T-helper 2 cell (primary cell): ENCODE results near the gene DPH2.
A peak's percentile ranks its signal among the peaks of the same experiment; 100 is the strongest.

Source experiments
- DNase-seq, 5 experiments: peaks; one replicate each; pipeline versions ENCODE4 v3.0.0 to v3.0.0-alpha.2; 2012 to 2022

DPH2 gene

DNA sequence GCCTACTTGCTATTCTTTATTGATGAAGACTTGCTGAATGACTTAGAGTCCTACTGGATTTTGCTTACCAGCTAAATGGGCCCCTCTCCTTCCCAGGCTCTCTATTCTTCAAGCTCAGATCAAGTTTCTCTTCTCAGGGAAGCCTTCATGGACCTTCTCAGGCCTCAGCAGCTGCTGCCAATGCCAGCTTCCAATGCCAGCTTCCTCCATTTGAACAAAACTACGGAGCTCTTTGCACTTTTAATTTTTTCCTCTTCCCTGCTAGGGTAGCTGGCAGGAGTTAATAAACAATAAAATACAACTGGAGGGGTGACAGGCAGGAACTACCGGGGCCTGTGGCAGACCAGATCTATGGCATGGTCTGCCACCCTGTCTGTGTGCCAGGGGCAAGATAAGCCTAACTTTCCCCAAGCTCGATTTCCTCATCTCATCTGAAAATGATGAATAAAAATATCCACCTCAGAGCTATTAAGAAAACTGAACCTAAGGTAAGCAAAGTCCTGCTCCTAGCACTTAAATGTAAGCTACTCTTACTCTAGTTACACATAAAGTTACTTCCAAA, 24.1 kb upstream of the DPH2 start:
- DNase-seq = no peak

- DNase-seq = peak; percentile 81 to 98 (median 93)
Observed at GRCh38 chr1:43946236-43947060, 23.4 kb upstream of the DPH2 start, which contains the start of gene IPO13. Gene IPO13 (plus strand): TSS chr1:43946950. CDS start chr1:43947601, 651 bp downstream.

- peak in 1 of 5 experiments; percentile 38 for DNase-seq
Observed at GRCh38 chr1:43947061-43947873, 22.5 kb upstream of the DPH2 start.

DNA sequence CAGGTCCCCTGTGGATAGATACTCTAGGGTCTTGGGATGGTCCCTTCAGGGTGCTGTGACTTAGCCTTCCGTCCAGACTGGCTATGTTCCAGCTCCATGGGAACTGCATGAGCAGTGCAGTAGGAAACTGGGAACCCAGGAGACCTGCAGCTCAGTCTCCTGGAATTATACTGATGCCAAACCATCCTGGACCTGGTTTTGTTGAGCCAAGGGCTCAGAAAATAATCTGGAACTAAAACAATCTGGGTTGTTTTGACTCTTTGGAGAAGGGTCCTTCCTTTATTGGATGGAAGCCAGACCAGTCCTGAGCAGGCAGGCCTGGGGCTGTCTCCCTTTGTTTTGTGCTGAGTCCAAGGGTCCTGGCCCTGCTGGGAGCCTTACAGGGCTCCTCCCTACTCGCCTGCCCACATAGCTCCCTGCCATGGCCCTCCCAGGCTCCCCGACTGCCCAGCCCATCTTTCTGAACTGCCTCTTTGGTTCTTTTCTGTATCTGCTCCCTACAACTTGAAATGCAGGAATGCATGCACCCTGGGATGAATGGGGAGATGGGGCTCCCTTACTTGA, 21.9 kb upstream of the DPH2 start:
- DNase-seq = no peak

- no peak for DNase-seq
Observed at GRCh38 chr1:43949678-43950077, 20.1 kb upstream of the DPH2 start.

- DNase-seq = no peak
Observed at GRCh38 chr1:43951021-43951985, 18.5 kb upstream of the DPH2 start.

DNA sequence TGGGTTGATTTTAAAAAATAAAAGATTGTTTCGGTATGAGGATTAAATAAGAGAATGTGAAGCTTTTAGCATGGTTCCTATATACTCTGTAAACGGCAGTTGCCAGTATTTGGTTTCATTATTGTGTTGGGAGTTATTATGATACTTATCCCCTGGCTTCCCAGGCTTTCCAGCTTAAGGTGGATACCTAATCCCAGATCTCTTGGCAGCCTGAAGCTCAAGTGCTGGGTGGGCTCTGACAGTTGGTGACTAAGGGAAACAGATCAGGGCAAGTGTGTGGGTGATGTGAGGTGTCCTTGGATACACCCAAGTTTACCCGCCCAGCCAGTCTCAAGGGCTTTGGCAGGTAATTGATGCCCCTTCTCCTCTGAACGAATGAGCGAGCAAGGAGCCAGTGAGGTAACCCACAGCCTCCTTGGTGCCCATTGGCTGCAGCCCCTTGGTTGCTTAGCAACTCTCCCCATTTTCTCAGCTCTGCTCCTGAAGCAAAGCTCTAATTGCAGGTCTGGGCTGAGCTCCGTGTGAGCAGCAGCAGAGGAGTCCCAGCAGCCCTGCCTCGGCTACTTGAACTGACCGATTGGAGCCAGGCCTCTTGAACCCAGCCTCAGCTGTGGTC, 17.0 kb upstream of the DPH2 start:
- no peak for DNase-seq

DNA sequence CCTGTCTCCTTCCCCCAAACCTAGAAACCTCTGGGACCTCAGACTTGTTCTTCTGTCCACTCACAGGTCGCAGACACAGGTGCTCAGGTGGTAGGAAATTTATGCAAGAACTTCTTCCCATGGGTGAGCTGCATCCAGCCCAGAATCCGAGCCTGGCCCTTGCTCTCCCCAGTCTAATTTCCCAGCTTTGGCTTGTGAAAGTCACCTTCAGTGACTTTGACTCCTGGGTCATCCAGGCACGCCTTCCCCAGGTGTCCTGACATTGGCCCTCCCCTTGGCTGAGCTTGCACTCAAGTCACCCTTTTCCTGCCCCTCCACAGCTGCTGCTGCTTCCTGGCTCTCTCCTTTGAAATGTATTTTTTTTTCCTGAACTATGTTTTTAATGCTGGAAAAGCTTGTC, 16.4 kb upstream of the DPH2 start:
- DNase-seq = no peak

DNA sequence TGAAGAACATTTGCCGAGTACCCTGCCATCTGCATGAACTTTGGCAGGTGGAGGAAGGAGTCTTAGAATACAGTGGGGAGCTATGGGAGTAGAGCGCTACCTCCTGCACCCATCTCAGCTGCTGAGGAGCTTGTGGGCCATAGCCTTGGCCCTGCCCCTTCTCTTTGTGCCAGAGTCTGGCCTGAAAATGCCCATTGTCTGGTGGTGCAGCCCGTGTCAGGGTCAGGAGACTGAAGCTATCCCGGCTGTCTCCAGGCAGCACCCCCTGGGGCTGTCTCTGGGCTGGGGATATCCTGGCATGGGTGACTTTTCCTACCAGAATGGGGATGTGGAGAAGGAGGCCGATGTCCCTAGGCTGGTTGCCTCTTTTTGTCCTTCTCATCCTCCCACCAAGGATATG, 15.8 kb upstream of the DPH2 start:
- DNase-seq = no peak

DNA sequence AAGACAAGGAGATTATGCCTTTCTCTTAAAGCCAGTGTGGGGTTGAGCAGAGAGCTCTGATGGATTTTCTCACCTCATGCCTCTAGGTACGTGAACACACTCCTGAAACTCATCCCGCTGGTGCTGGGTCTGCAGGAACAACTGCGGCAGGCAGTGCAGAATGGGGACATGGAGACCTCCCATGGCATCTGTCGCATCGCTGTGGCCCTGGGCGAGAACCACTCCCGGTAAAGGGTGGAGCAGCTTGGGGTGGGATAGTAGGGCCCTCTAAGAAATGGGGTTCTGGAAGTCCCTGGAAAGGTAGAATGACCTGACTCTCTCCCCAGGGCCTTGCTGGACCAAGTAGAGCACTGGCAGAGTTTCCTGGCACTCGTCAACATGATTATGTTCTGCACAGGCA, 13.6 kb upstream of the DPH2 start:
- DNase-seq = no peak

GRCh38 chr1:43957407-43958040, 12.3 kb upstream of the DPH2 start:
- DNase-seq = no peak

DNA sequence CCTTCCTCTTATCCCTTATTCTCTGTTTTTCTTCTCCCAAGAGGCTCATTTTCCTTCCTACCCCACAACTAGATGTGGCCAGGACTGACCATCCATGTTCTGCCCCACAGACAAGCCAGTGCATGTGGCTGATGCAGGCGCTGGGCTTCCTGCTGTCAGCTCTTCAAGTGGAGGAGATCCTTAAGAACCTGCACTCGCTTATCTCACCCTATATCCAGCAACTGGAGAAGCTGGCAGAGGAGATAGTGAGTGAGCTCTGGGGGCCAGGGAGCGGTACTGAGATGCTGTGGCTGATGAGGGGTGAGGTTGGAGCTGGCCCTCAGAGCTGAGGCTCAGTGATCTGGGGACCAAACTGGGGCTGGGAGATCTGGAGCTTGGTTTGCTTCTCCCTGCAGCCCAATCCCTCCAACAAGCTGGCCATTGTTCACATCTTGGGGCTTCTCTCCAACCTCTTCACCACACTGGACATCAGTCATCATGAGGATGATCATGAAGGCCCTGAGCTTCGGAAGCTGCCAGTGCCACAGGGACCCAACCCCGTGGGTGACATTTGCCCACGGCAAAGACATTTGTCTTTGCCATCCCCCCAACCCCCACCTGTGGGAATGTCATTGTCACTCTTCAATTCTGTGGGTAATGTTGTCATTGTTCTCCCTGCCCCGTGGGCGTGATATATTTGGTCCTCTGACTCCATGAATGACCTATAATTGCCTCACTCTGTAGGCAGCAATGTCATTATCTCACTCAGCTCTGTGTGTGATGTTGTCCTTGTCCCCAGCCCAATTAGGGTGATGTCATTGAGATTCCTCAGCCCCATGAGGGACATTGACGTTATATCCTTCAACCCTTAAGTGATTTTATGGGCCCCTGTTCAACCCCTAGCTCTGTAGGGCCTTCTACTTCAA, 11.2 kb upstream of the DPH2 start:
- no peak for DNase-seq

- no peak for DNase-seq
Observed at GRCh38 chr1:43960798-43961197, 9.0 kb upstream of the DPH2 start.

DNA sequence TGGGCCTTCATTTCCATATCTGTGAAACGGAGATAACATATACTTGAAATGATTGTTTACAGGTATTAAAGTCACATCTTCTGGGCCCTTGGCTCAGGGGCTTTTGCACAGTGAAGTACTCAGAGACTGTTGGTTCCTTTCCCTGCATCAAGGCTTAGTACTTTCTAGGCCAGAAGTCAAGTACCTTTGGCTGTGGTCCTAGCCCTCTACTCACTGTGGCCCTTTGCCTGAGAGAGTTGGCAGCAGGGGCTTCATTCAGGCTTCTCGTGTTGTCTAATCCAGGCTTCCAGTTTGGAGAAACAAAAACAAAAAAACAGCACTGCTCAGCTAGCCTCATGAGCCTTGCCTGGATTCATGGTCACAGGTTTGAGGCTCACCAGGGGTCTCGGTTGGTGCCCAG, 8.1 kb upstream of the DPH2 start:
- no peak for DNase-seq

- no peak for DNase-seq
Observed at GRCh38 chr1:43962324-43962723, 7.5 kb upstream of the DPH2 start.

- DNase-seq = no peak
Observed at GRCh38 chr1:43963006-43963405, 6.8 kb upstream of the DPH2 start.

DNA sequence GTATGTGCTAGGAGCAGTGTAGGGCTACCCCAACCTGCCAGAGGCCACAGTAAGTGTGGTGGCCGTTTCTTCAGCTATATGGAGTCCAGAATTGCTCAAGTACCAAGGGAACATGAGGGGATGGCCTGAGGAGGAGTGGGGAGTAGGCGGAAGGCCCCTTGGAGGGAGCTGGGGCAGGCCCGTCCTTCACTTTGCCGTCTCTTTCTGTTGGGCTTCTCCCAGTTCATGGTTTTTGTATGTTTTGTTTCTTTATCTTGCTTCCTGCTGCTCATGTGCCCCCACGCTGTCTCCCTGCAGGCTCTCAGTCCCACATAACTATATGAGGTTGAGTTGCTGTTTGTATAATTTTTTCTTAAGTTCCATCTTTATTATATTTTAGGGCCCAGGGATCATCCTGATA, 5.9 kb upstream of the DPH2 start:
- no peak for DNase-seq

DNA sequence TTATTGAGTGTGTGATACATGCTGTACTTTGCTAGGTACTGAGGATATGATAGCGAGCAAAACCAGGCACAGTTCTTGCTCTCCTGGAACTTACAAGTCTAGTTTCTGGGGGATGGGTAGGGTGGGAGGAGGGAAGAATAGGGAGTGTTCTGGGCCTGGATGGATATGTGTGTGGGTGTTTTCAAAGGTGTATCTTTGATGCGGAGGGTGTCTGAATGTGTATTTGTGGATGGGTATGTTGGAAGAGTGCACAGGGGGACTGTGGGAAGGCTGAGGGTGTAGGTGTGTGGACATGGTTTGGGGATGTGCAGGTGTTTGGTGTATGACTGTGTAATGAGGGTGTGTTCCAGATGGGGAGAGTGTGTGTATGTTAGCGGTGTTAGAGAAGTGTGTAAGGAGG, 4.5 kb upstream of the DPH2 start:
- DNase-seq = no peak

- peak in 1 of 5 experiments; percentile 23 for DNase-seq
Observed at GRCh38 chr1:43968348-43968948, 1.4 kb upstream of the DPH2 start.

DNA sequence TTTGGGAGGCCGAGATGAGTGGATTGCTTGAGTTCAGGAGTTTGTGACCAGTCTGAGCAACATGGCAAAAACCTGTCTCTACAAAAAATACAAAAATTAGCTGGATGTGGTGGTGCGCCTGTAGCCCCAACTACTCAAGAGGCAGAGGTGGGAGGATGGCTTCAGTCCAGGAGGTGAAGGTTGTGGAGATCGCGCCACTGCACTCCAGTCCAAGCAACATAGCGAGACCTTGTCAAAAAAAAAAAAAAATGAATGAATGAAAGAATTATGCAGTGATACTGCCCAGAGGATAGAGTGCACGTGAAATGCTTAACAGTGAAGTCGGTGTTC, 429 bp upstream of the DPH2 start:
- no peak for DNase-seq
